ENCODE data around the gene CHADL. TPM values are rescaled to one million over a fixed set of nuclear protein-coding genes. Genes with fewer than 3 reads are reported as not detected.

Gene CHADL
- total and polyA plus RNA-seq, 2 of the 4 experiments (the other 2 are of a cell fraction): 0.18 to 0.53 TPM

DNA sequence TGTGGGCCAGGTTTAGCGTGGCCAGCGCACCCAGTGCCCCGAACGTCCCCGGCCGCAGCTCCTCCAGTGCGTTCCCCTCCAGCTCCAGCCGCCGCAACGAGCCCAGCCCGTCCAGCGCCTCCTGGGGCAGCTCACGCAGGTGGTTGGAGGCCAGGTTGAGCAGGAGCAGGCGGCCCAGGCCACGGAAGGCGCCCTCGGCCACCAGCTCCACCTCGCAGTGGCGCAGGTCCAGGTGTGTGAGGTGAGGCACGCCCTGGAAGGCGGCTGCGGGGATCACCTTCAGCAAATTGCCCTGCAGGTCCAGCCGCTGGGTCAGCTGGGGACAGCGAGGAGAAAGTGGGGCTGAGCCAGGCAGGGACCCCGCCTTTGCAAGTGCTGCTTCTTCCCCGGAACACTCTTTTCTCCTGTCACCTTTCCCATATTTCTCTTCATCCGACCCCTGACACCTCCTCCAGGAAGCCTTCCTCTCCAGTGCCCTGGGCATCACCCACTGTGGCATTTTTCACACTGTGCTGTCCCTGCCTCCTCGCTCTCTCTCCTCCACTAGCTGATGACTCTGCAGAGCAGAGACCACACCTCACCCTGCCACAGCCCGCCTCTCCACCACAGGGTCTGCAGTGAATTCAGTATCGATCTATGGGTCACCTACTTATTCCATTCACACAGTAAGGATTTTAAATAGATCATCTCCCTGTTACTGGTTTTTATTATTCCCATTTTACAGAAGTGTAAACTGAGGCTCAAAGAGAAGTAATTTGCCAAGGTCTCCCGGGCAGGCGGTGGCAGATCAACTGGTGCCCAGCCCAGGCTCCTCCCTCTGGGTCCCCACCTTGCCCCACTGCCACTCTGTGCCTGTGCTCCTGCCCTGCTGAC is 1.9 kb downstream of the CHADL start:
- Histone ChIP-seq H3K4me1 (ENCODE audit: control insufficient read depth, insufficient read depth, low read length) (0 out of 2 replicates have a peak, but pooled peaks cover 5% of the 10 kb centered on the region), H2AK9ac (replicated peaks; ENCODE audit: low read depth, low read length, poor library complexity) (peak overlapping the region; percentile 60), H3K79me1 (ENCODE audit: low read depth in 1 of 2, low read length in 2 of 2) (no peaks in the 10 kb centered on the region), H4K8ac (ENCODE audit: low read depth in 2 of 2, low read length in 2 of 2) (peak overlapping the region; percentile 61 to 64; a peak in 2 of 4 replicates), H4K91ac (ENCODE audit: insufficient read depth, low read depth, low read length) (no peak overlapping the region; the same call in 1 of the 2 replicates), H2BK15ac (ENCODE audit: low read depth, low read length) (no peak overlapping the region), H3K56ac (ENCODE audit: extremely low read depth, insufficient read depth, low read length) (no peak overlapping the region), H3K14ac (replicated peaks; ENCODE audit: low read depth, low read length) (no peak overlapping the region), H3K18ac (ENCODE audit: low read depth, low read length) (no peak overlapping the region), H3K27ac (ENCODE audit: insufficient read depth, low read length) (no peak overlapping the region), H3K23ac (ENCODE audit: low read depth, low read length) (no peak overlapping the region), H2BK5ac (ENCODE audit: low read depth, low read length, poor library complexity, severe bottlenecking) (no peak overlapping the region), H2BK20ac (ENCODE audit: low read depth, low read length) (no peak overlapping the region), H3K9me1 (ENCODE audit: insufficient read depth, low read length) (peaks cover 6% of the 10 kb centered on the region; the same call in 1 of the 2 replicates), H3K4ac (ENCODE audit: low read depth, low read length) (peak overlapping the region; percentile 4; the same call in 1 of the 2 replicates), H3K4me2 (ENCODE audit: low read depth, low read length) (no peak overlapping the region), H4K5ac (ENCODE audit: low read depth, low read length) (peak overlapping the region; percentile 18; the same call in 1 of the 2 replicates), H3K4me3 (ENCODE audit: insufficient read depth, low read depth, low read length) (no peak overlapping the region), H3K9ac (ENCODE audit: low read depth, low read length) (no peak overlapping the region), H2AK5ac (ENCODE audit: low read depth, low read length) (no peak overlapping the region), H2AFZ (replicated peaks; ENCODE audit: low read length, poor library complexity) (peak overlapping the region; percentile 87), H3K9me3 (ENCODE audit: control insufficient read depth, insufficient read depth, low read length) (no peaks in the 10 kb centered on the region), H4K20me1 (ENCODE audit: insufficient read depth, low read length) (peaks cover 12% of the 10 kb centered on the region), H3K27me3 (ENCODE audit: control insufficient read depth, insufficient read depth, low read length) (no peaks in the 10 kb centered on the region), H3K36me3 (ENCODE audit: control insufficient read depth, insufficient read depth, low read length) (0 out of 2 replicates have a peak, but pooled peaks cover 3% of the 10 kb centered on the region), H2BK120ac (ENCODE audit: low read depth, low read length) (no peak overlapping the region)
- WGBS, 2 experiments (ENCODE audit: extremely low coverage in 2 of 2, insufficient read length in 1 of 2): 88% methylated on average over 18 of the region's 32 CpGs; no CpG with 5 or more reads in 1 of the 2 experiments
- BruUV-seq (replicated peaks): no TSS peak
- intact Hi-C loops (cut with micrococcal nuclease): no loop called here
- TF ChIP-seq, protein P1, sequence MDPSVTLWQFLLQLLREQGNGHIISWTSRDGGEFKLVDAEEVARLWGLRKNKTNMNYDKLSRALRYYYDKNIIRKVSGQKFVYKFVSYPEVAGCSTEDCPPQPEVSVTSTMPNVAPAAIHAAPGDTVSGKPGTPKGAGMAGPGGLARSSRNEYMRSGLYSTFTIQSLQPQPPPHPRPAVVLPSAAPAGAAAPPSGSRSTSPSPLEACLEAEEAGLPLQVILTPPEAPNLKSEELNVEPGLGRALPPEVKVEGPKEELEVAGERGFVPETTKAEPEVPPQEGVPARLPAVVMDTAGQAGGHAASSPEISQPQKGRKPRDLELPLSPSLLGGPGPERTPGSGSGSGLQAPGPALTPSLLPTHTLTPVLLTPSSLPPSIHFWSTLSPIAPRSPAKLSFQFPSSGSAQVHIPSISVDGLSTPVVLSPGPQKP (IDR thresholded peaks at IDR 0.05; ENCODE audit: borderline replicate concordance, low read depth, low read length): no peak
- TF ChIP-seq CEBPB (IDR thresholded peaks at IDR 0.05; ENCODE audit: low read depth, low read length) (no peak), BHLHE40 (IDR thresholded peaks at IDR 0.05; ENCODE audit: low read depth, low read length) (no peak), RCOR1 (IDR thresholded peaks at IDR 0.05; ENCODE audit: insufficient replicate concordance, low read length) (no peak), RAD21 (IDR thresholded peaks at IDR 0.05; ENCODE audit: low read length) (no peak), SMC3 (IDR thresholded peaks at IDR 0.05; ENCODE audit: low read depth, low read length) (no peak), MXI1 (IDR thresholded peaks at IDR 0.05; ENCODE audit: borderline replicate concordance, low read depth, low read length) (no peak)
- TF ChIP-seq, protein P2, sequence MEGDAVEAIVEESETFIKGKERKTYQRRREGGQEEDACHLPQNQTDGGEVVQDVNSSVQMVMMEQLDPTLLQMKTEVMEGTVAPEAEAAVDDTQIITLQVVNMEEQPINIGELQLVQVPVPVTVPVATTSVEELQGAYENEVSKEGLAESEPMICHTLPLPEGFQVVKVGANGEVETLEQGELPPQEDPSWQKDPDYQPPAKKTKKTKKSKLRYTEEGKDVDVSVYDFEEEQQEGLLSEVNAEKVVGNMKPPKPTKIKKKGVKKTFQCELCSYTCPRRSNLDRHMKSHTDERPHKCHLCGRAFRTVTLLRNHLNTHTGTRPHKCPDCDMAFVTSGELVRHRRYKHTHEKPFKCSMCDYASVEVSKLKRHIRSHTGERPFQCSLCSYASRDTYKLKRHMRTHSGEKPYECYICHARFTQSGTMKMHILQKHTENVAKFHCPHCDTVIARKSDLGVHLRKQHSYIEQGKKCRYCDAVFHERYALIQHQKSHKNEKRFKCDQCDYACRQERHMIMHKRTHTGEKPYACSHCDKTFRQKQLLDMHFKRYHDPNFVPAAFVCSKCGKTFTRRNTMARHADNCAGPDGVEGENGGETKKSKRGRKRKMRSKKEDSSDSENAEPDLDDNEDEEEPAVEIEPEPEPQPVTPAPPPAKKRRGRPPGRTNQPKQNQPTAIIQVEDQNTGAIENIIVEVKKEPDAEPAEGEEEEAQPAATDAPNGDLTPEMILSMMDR (conservative IDR thresholded peaks at IDR 0.05; ENCODE audit: low read depth, low read length): no peak
- TF ChIP-seq, protein P3, sequence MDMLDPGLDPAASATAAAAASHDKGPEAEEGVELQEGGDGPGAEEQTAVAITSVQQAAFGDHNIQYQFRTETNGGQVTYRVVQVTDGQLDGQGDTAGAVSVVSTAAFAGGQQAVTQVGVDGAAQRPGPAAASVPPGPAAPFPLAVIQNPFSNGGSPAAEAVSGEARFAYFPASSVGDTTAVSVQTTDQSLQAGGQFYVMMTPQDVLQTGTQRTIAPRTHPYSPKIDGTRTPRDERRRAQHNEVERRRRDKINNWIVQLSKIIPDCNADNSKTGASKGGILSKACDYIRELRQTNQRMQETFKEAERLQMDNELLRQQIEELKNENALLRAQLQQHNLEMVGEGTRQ (IDR thresholded peaks at IDR 0.05; ENCODE audit: low read depth, low read length): no peak
- DNase-seq (no peak), ATAC-seq (ENCODE audit: low read depth) (no peak)
- in situ Hi-C loops (cut with MboI; ENCODE audit: low sequenced_read_pairs): no loop called here
- dilution Hi-C loops (cut with HindIII; ENCODE audit: low sequenced_read_pairs, unreplicated experiment): no loop called here
- CTCF ChIA-PET: interaction anchor here (0.6 kb wide), 1 partner anchor 28 kb away, joined by 3 read pairs; no protein-coding TSS in a partner anchor
- POLR2A ChIA-PET (ENCODE audit: unreplicated experiment): no interaction called here

Measured in IMR-90 (cell line).